Kidney (tissue), 14 donors: ENCODE data around the gene TARBP1. TPM values are rescaled to one million over a fixed set of nuclear protein-coding genes. Genes with fewer than 3 reads are reported as not detected.

Experiments used
- DNase-seq, 5 donors: peaks; one replicate each; pipeline ENCODE4 v3.0.0-alpha.2; 2013 to 2020
- FAIRE-seq: peaks from 2 replicates; lab custom pipeline; 2012; peaks lifted over from hg19 to GRCh38; lab: Jason Lieb, UNC
- H3K27ac ChIP-seq, 2 donors: one replicate each; pipeline ENCODE4 v1.7.0; 2013; ENCODE audit warnings: low read depth in 2 of 2, low read length in 2 of 2, inconsistent platforms in 1 of 2
- H3K27me3 ChIP-seq: one replicate; pipeline ENCODE4 v1.7.1; 2013; ENCODE audit warnings: low read length, inconsistent platforms; ENCODE audit not compliant: control insufficient read depth, insufficient read depth
- H3K36me3 ChIP-seq, 3 donors: one replicate each; pipeline versions ENCODE4 v1.7.0 to v1.7.1; 2013; ENCODE audit warnings: low read length in 3 of 3, control low read depth in 1 of 3, inconsistent platforms in 1 of 3; ENCODE audit not compliant: insufficient read depth in 3 of 3, control insufficient read depth in 2 of 3
- H3K4me1 ChIP-seq, 3 donors: one replicate each; pipeline versions ENCODE4 v1.7.0 to v1.7.1; 2013; ENCODE audit warnings: low read length in 3 of 3, inconsistent platforms in 1 of 3, low read depth in 1 of 3; ENCODE audit not compliant: control insufficient read depth in 2 of 3, insufficient read depth in 2 of 3
- H3K4me3 ChIP-seq, 3 donors: one replicate each; pipeline versions ENCODE4 v1.7.0 to v1.8.1; 2013; ENCODE audit warnings: low read length in 3 of 3, control low read depth in 1 of 3, inconsistent platforms in 1 of 3
- H3K9ac ChIP-seq, 3 donors: one replicate each; pipeline versions ENCODE4 v1.7.0 to v1.7.1; 2013; ENCODE audit warnings: low read length in 3 of 3, control low read depth in 1 of 3, inconsistent platforms in 1 of 3
- H3K9me3 ChIP-seq, 3 donors: one replicate each; pipeline versions ENCODE4 v1.7.0 to v1.7.1; 2013; ENCODE audit warnings: low read length in 3 of 3, control low read depth in 1 of 3, inconsistent platforms in 1 of 3; ENCODE audit not compliant: control insufficient read depth in 2 of 3, insufficient read depth in 1 of 3
- CTCF ChIP-seq: IDR thresholded peaks from 3 replicates; pipeline ENCODE4 v1.5.1; 2012; ENCODE audit warnings: mild to moderate bottlenecking, moderate library complexity, borderline replicate concordance; ENCODE audit not compliant: insufficient read depth; ENCODE audit errors: extremely low read depth
- intact Hi-C: fragments of 100-400 bp; cut with DNase I; formaldehyde crosslinking; loops from one replicate; pipeline ENCODE4 v1.11.1; 2022
- polyA plus RNA-seq: library from polyadenylated mRNA; stranded (reverse); fragments of 350-450 nt; fragmentation: Illumina TruSeq; extraction: RNeasy Lipid Tissue Mini Kit (QIAGEN cat#74804); gene quantifications from one replicate; pipeline ENCODE4 v1.2.3, GENCODE V29; 2014; ENCODE audit warnings: low read depth, low replicate concordance; ENCODE audit not compliant: insufficient read depth
- total RNA-seq: library from RNA; stranded (reverse); fragmentation: NEBNext Ultra II Directional; extraction: Animal tissue kit (Norgen Biotek cat#: 25700); gene quantifications from one replicate; pipeline ENCODE4 v1.2.1, GENCODE V29; 2021
- donor health status: control.
- donor health status: control.
- donor health status: control.
- donor health status: control.
- donor health status: control.
- donor health status: DM: yes; HTN: yes; CAD: no.
- donor health status: Normal renal cell carcinoma (clear cell type).

Gene TARBP1
- total and polyA plus RNA-seq, 2 donors from 2014 or later: 14.3 to 26.2 TPM

GRCh38 chr1:234488054-234489006, 9.4 kb upstream of the TARBP1 start:
- Histone ChIP-seq H3K36me3 (no peaks in the 10 kb centered on the region), H3K27ac (no peak overlapping the region), H3K9me3 (no peaks in the 10 kb centered on the region), H3K9ac (no peak overlapping the region), H3K4me3 (no peak overlapping the region), H3K27me3 (no peaks in the 10 kb centered on the region), H3K4me1 (peaks cover 0 to 2% (median 0%) of the 10 kb centered on the region in 3 donors)
- DNase-seq: no peak
- intact Hi-C loops: loop anchor here (5.0 kb wide), 1 partner anchor 604 kb away; no protein-coding TSS in a partner anchor
- no peak for TF ChIP-seq CTCF
- no peak for FAIRE-seq

GRCh38 chr1:234486858-234487840, 8.2 kb upstream of the TARBP1 start:
- Histone ChIP-seq H3K9ac (no peak overlapping the region), H3K4me3 (peak overlapping the region in 1 of 3 donors; percentile 26), H3K4me1 (peaks cover 0 to 2% (median 0%) of the 10 kb centered on the region in 3 donors), H3K27me3 (no peaks in the 10 kb centered on the region), H3K27ac (no peak overlapping the region), H3K9me3 (no peaks in the 10 kb centered on the region), H3K36me3 (no peaks in the 10 kb centered on the region)
- TF ChIP-seq CTCF: peak; percentile 73
- peak in 3 of 5 donors; percentile 37 to 88 (median 69) for DNase-seq
- intact Hi-C loops: loop anchor here (5.0 kb wide), 1 partner anchor 605 kb away; no protein-coding TSS in a partner anchor
- peak; percentile 32 for FAIRE-seq

GRCh38 chr1:234484991-234485739, 6.2 kb upstream of the TARBP1 start:
- no peak for DNase-seq
- peaks cover 0 to 2% (median 0%) of the 10 kb centered on the region in 3 donors for H3K4me1 ChIP-seq
- no peaks in the 10 kb centered on the region for H3K27me3 ChIP-seq
- intact Hi-C loops: loop anchor here (5.0 kb wide), 1 partner anchor 607 kb away; no protein-coding TSS in a partner anchor
- H3K27ac ChIP-seq: no peak overlapping the region
- H3K36me3 ChIP-seq: no peaks in the 10 kb centered on the region
- TF ChIP-seq CTCF: no peak
- no peak overlapping the region for H3K9ac ChIP-seq
- FAIRE-seq: no peak
- no peak overlapping the region for H3K4me3 ChIP-seq
- no peaks in the 10 kb centered on the region for H3K9me3 ChIP-seq
